ENCODE data around the gene ZNF385D.

ZNF385D gene

GRCh38 chr3:21587894-21588293 is 163.1 kb downstream of the ZNF385D start:
- DNase-seq: no peak

GRCh38 chr3:21585216-21585740 is 165.7 kb downstream of the ZNF385D start:
- DNase-seq: no peak

GRCh38 chr3:21573291-21573690 is 177.7 kb downstream of the ZNF385D start:
- DNase-seq: no peak

- no peak for DNase-seq
Measured at GRCh38 chr3:21564531-21564930, 186.5 kb downstream of the ZNF385D start.

- no peak for DNase-seq
Measured at GRCh38 chr3:21562243-21562642, 188.8 kb downstream of the ZNF385D start.

GRCh38 chr3:21561472-21561871 is 189.5 kb downstream of the ZNF385D start:
- no peak for DNase-seq

GRCh38 chr3:21551019-21551418 is 200.0 kb downstream of the ZNF385D start:
- DNase-seq: no peak

GRCh38 chr3:21544076-21544462 is 206.9 kb downstream of the ZNF385D start:
- DNase-seq: no peak

GRCh38 chr3:21543380-21544075 is 207.5 kb downstream of the ZNF385D start:
- DNase-seq: no peak

GRCh38 chr3:21542656-21543379 is 208.2 kb downstream of the ZNF385D start:
- DNase-seq: no peak

GRCh38 chr3:21540265-21540664 is 210.7 kb downstream of the ZNF385D start:
- DNase-seq: no peak

GRCh38 chr3:21534462-21534861 is 216.5 kb downstream of the ZNF385D start:
- DNase-seq: no peak

GRCh38 chr3:21533002-21533401 is 218.0 kb downstream of the ZNF385D start:
- no peak for DNase-seq

- no peak for DNase-seq
Measured at GRCh38 chr3:21531909-21532308, 219.1 kb downstream of the ZNF385D start.

- no peak for DNase-seq
Measured at GRCh38 chr3:21528291-21528995, 222.6 kb downstream of the ZNF385D start.

GRCh38 chr3:21526461-21526860 is 224.5 kb downstream of the ZNF385D start:
- DNase-seq: no peak

- DNase-seq: no peak
Measured at GRCh38 chr3:21524133-21524532, 226.9 kb downstream of the ZNF385D start.

GRCh38 chr3:21520106-21520963 is 230.7 kb downstream of the ZNF385D start:
- DNase-seq: no peak

- no peak for DNase-seq
Measured at GRCh38 chr3:21517184-21517583, 233.8 kb downstream of the ZNF385D start.

GRCh38 chr3:21515417-21515816 is 235.6 kb downstream of the ZNF385D start:
- DNase-seq: no peak

- no peak for DNase-seq
Measured at GRCh38 chr3:21509731-21510470, 241.1 kb downstream of the ZNF385D start.

GRCh38 chr3:21508246-21508645 is 242.8 kb downstream of the ZNF385D start:
- DNase-seq: no peak
